Mucosa of rectum (tissue), 2 donors: ENCODE results near the gene KIF3B.

ENCODE experiments used
- H3K27ac ChIP-seq, 2 donors: one replicate each; pipeline ENCODE4 v1.7.0; 2013; ENCODE audit warnings: inconsistent platforms in 2 of 2, low read depth in 2 of 2, low read length in 2 of 2
- H3K27me3 ChIP-seq, 2 donors: one replicate each; pipeline ENCODE4 v1.7.0; 2013; ENCODE audit warnings: low read length in 2 of 2; ENCODE audit not compliant: control insufficient read depth in 2 of 2, insufficient read depth in 2 of 2
- H3K36me3 ChIP-seq, 2 donors: one replicate each; pipeline ENCODE4 v1.7.0; 2013; ENCODE audit warnings: low read length in 2 of 2; ENCODE audit not compliant: control insufficient read depth in 2 of 2, insufficient read depth in 2 of 2
- H3K4me1 ChIP-seq, 2 donors: one replicate each; pipeline ENCODE4 v1.7.0; 2013; ENCODE audit warnings: low read length in 2 of 2, mild to moderate bottlenecking in 1 of 2; ENCODE audit not compliant: control insufficient read depth in 2 of 2, insufficient read depth in 2 of 2
- H3K4me3 ChIP-seq, 2 donors: one replicate each; pipeline ENCODE4 v1.7.0; 2013; ENCODE audit warnings: low read length in 2 of 2
- H3K9ac ChIP-seq, 2 donors: one replicate each; pipeline ENCODE4 v1.7.0; 2013; ENCODE audit warnings: low read length in 2 of 2, low read depth in 1 of 2, mild to moderate bottlenecking in 1 of 2
- H3K9me3 ChIP-seq, 2 donors: one replicate each; pipeline ENCODE4 v1.7.0; 2013; ENCODE audit warnings: low read length in 2 of 2; ENCODE audit not compliant: control insufficient read depth in 2 of 2
- donor health status: healthy.
- donor health status: Normal muscosa, but diverticular disease.

KIF3B gene

DNA sequence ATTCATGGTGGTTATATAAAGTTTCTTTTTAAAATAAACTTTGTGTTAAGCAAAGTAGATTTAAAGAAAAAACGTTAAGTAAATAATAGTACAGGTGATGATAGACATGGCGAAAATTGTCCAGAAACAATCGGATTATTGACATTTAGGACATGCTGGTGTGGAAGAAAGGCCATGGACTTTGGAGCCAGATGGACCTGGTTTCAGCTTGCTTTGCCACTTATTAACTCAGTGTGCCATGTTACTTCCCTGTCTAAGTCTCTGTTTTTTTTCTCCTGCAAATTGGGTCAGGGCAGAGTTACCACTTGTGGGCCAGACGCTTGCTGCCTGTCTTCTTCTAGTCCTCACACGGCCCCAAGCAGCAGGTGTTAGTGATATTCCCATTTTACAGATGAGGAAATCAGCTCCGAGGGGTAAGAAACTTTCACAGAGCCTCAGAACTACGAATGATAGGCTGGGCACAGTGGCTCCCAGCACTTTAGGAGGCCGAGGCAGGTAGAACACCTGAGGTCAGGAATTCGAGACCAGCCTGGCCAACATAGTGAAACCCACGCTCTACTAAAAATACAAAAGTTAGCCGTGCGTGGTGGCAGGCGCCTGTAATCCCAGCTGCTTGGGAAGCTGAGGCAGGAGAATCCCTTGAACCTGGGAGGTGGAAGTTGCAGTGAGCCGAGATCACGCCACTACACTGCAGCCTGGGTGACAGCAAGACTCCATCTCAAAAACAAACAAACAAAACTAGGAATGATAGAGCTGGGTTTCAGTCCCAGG lies 12.4 kb downstream of the KIF3B start:
- H3K9ac ChIP-seq, result peak overlapping the region in 1 of 2 donors; percentile 49
- H3K27ac ChIP-seq, result peak overlapping the region; percentile 77 to 91
- H3K36me3 ChIP-seq, result no peaks in the 10 kb centered on the region
- H3K4me3 ChIP-seq, result no peak overlapping the region
- H3K4me1 ChIP-seq, result peaks cover 11 to 29% of the 10 kb centered on the region in 2 donors
- H3K27me3 ChIP-seq, result no peaks in the 10 kb centered on the region
- no peaks in the 10 kb centered on the region for H3K9me3 ChIP-seq

DNA sequence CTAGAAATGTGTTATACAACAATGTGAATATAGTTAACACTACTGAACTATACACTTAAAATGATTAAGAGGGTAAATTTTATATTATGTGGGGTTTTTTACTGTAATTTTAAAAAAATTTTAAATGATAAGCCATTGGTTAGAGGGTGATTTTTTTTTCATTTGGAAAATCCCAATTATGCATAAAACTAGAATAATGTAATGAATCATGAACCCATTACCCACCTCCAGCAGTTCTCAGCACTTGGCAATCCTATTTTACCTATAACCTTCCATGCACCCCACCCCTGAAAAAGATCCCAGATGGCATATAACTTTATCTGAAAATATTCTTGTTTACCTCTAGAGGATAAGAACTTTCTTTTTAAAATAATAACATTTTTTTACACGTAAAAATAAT lies 13.7 kb downstream of the KIF3B start:
- no peak overlapping the region for H3K9ac ChIP-seq
- H3K27ac ChIP-seq, result no peak overlapping the region
- peaks cover 6 to 15% of the 10 kb centered on the region in 2 donors for H3K4me1 ChIP-seq
- no peaks in the 10 kb centered on the region for H3K36me3 ChIP-seq
- H3K9me3 ChIP-seq, result no peaks in the 10 kb centered on the region
- H3K27me3 ChIP-seq, result no peaks in the 10 kb centered on the region
- no peak overlapping the region for H3K4me3 ChIP-seq

DNA sequence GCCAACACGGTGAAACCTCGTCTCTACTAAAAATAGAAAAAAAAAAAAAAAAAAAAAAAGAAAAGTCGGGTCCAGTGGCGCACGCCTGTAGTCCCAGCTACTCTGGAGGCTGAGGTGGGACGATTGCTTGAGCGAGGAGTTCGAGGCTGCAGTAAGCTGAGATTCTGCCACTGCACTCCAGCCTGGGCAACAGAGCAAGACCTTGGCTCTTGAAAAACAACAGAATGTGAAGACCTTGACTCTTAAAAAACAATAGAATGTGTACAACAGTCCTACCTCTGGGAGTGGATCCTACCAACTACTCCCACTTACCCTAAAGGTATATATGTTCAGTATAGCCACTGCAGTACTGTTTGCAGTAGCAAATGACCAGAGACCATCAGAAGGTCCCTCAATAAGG lies 15.1 kb downstream of the KIF3B start:
- H3K9me3 ChIP-seq, result no peaks in the 10 kb centered on the region
- peaks cover 6 to 10% of the 10 kb centered on the region in 2 donors for H3K4me1 ChIP-seq
- H3K27ac ChIP-seq, result no peak overlapping the region
- H3K9ac ChIP-seq, result no peak overlapping the region
- no peaks in the 10 kb centered on the region for H3K36me3 ChIP-seq
- no peaks in the 10 kb centered on the region for H3K27me3 ChIP-seq
- H3K4me3 ChIP-seq, result no peak overlapping the region

DNA sequence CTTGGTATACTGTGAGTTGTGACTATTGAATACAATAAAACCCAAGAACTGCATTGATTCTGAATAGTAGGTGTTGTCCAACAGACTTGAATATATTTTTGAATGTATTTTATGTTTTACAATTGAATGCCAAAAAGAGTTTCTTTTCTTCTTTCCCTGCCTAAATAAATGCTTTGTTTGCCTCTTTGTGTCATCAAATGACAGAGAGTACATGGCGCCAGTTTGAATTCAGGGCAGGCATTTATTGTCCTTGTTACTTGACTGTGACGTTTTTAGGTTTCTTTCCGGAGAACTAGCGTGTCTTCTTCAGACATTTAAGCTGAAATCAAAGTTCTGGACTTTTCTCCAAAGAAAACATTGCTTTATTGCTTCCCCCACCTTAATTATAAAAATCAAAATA lies 16.6 kb downstream of the KIF3B start:
- Histone ChIP-seq H3K9ac (no peak overlapping the region), H3K9me3 (no peaks in the 10 kb centered on the region), H3K27ac (no peak overlapping the region), H3K4me1 (peaks cover 9 to 10% of the 10 kb centered on the region in 2 donors), H3K36me3 (no peaks in the 10 kb centered on the region), H3K27me3 (no peaks in the 10 kb centered on the region), H3K4me3 (no peak overlapping the region)

DNA sequence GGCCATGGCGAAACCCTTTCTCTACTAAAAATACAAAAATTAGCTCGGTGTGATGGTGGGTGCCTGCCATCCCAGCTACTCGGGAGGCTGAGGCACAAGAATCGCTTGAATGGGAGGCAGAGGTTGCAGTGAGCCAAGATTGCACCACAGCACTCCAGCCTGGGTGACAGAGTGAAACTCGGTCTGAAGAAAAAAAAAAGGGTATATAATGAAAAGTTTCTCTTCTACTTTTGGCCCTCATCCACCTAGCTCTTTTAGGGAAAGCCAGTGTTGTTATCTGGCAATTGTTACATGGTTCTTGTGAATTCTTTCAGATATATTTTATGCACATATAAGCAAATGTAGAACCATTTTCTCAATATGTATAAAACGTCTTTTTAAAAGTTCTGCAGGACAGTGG lies 19.0 kb downstream of the KIF3B start:
- Histone ChIP-seq H3K27ac (no peak overlapping the region), H3K27me3 (no peaks in the 10 kb centered on the region), H3K4me1 (peaks cover 2 to 3% of the 10 kb centered on the region in 2 donors), H3K36me3 (no peaks in the 10 kb centered on the region), H3K9me3 (no peaks in the 10 kb centered on the region), H3K9ac (no peak overlapping the region), H3K4me3 (no peak overlapping the region)

DNA sequence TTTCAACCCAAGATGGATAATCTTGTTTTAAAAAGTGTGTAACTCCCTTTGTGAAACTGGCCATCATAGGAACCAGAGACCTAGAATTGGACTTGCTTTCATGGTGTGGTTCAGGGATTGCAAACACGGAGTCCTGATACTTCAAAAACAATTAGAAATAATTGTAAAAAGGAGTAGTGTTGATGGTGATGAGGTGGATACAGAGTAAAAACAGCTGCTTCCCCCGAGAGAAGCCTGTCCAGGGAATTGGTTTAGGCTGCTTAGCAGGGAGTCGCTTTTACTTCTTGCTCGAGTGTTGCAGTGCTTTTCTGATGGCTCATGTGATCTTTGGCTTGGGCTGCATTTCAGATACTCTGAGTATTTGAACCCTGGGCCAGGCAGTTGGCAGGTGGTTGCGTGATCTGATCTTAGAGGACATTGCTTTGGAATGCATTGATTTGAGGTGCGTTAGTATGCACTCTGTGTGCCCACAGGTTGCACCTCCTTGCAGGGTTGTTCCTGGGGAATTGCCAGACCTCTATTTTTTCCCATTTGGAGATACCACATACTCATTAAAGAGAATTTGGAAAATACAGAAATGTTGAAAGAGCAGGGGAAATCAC lies 19.5 kb downstream of the KIF3B start:
- no peak overlapping the region for H3K9ac ChIP-seq

DNA sequence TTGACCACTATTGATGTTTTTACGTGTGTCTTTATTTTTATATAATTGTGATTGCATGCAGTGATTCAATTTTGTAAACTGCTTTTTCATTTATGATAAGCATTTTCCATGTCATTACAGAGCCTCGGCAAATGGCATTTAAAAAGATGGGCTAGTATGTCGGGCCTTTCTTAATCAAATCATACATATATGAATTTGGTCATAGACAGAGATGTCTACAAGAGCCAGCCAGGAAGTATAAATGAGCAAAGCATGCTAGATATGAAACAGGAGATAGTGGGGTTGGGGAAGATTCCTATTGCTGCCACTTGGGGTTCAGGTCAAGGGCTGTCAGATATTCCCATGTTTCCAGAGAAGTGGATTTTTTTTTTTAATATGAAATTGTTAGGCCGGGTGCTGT lies 20.0 kb downstream of the KIF3B start:
- Histone ChIP-seq H3K27me3 (no peaks in the 10 kb centered on the region), H3K9me3 (no peaks in the 10 kb centered on the region), H3K36me3 (no peaks in the 10 kb centered on the region), H3K27ac (no peak overlapping the region), H3K9ac (no peak overlapping the region), H3K4me3 (no peak overlapping the region), H3K4me1 (peaks cover 2 to 3% of the 10 kb centered on the region in 2 donors)

More for the DNA sequence above, 19.5 kb downstream of the KIF3B start:
- H3K27me3 ChIP-seq, result no peaks in the 10 kb centered on the region
- H3K9me3 ChIP-seq, result no peaks in the 10 kb centered on the region
- H3K27ac ChIP-seq, result no peak overlapping the region
- no peaks in the 10 kb centered on the region for H3K36me3 ChIP-seq
- peaks cover 2 to 3% of the 10 kb centered on the region in 2 donors for H3K4me1 ChIP-seq
- no peak overlapping the region for H3K4me3 ChIP-seq

DNA sequence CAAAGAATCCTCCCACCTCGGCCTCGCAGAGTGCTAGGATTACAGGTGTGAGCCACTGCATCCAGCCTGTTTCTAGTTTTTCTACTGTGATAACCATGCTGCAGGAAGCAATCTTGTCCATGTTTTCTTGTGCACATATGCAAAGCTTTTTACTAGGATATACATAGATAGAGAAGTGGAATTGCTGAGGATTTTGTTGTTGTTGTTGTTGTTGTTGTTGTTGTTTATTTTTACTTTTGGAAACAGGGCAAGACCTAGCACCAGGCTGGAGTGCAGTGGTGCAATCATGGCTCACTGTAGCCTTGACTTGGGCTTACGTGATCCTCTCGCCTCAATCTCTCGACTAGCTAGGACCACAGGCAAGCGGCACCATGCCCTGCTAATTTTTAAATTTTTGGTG lies 23.2 kb downstream of the KIF3B start:
- no peaks in the 10 kb centered on the region for H3K9me3 ChIP-seq
- H3K4me1 ChIP-seq, result peaks cover 2 to 3% of the 10 kb centered on the region in 2 donors
- H3K9ac ChIP-seq, result no peak overlapping the region
- no peak overlapping the region for H3K4me3 ChIP-seq
- no peaks in the 10 kb centered on the region for H3K27me3 ChIP-seq
- H3K27ac ChIP-seq, result no peak overlapping the region
- no peaks in the 10 kb centered on the region for H3K36me3 ChIP-seq

DNA sequence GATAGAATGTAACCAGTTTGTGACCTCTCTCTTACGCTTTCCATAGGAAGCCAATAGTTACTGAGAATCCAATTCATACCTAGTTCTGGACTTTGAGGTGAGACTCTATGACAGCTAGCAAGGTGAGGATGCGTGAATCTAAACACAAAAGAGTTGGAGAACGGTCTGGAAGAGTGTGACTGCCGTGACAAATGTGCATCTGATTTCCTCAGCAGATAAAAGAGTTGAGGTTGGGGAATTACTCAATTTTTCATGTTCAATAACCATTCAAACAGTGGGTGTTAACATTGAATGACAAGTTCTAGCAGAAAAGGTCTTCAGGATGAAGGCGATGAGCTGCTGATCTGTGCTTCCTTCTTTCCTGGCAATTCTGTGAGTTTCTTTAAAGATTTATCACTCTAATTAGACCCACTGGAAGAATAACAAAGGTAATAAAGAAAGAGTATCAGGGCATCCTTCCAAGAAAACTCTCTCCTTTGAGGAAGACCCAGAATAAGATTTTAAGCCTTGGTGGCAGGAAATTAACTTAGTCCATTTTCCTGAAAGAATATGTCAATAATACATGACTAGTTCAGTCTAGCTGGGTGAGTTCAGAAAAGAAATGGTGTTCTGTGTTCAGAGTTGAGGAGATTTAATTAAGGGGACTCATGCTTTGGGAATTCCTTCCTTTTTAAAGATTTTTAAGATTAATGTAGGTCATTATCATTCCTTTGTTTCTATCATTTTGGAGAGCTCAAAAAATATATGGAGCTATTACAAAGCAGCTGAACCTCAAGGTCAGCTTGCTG lies 24.5 kb downstream of the KIF3B start:
- no peak overlapping the region for H3K9ac ChIP-seq
- no peaks in the 10 kb centered on the region for H3K36me3 ChIP-seq
- H3K9me3 ChIP-seq, result no peaks in the 10 kb centered on the region
- no peak overlapping the region for H3K4me3 ChIP-seq
- H3K27me3 ChIP-seq, result no peaks in the 10 kb centered on the region
- H3K4me1 ChIP-seq, result peaks cover 2 to 3% of the 10 kb centered on the region in 2 donors
- H3K27ac ChIP-seq, result no peak overlapping the region

DNA sequence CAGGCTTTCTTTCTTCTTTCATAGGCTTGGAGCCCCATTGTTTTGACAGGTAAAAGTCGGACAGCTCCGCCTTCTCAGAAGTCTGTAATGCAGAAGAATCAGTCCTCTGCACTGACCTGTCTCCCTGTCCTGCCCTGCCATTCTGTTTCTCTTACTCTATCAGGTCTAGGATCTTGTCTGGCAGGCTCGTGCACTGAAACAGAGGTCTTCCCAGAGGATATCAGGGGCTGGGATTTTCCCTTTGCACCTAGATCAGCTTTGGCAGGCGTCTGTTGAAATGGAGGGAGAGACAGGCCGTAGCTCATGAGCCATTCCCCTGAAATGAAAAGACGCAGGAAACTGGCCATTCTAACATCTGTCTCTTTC lies 25.0 kb downstream of the KIF3B start:
- H3K27ac ChIP-seq, result no peak overlapping the region
- no peaks in the 10 kb centered on the region for H3K27me3 ChIP-seq
- peaks cover 2 to 3% of the 10 kb centered on the region in 2 donors for H3K4me1 ChIP-seq
- H3K36me3 ChIP-seq, result peaks cover 0 to 2% of the 10 kb centered on the region in 2 donors
- no peak overlapping the region for H3K9ac ChIP-seq
- no peak overlapping the region for H3K4me3 ChIP-seq
- no peaks in the 10 kb centered on the region for H3K9me3 ChIP-seq
